OCI-LY1 (cell line): Measurements from ENCODE around the gene SLIT3.

Source experiments
- H2AFZ ChIP-seq: fragments of 200-600 bp; sonication (generic), shearing (Covaris generic); 2 replicates; pipeline ENCODE4 v1.6.0; 2014; ENCODE audit warnings: antibody characterized with exemption, mild to moderate bottlenecking, low read length
- H3F3A ChIP-seq: fragments of 200-600 bp; sonication (generic), shearing (Covaris generic); 2 replicates; pipeline ENCODE4 v1.6.0; 2014; ENCODE audit warnings: mild to moderate bottlenecking, antibody characterized with exemption, low read length, moderate library complexity; ENCODE audit not compliant: insufficient read depth
- H3K27ac ChIP-seq: fragments of 200-600 bp; sonication (generic); 2 replicates; pipeline ENCODE4 v1.5.1; 2014; ENCODE audit warnings: low read length, mixed run types, mild to moderate bottlenecking, low read depth; ENCODE audit not compliant: poor library complexity, severe bottlenecking
- H3K27me3 ChIP-seq: fragments of 200-600 bp; sonication (generic); 2 replicates; pipeline ENCODE4 v1.6.0; 2014; ENCODE audit warnings: antibody characterized with exemption, mild to moderate bottlenecking, low read length, moderate library complexity; ENCODE audit not compliant: insufficient read depth
- H3K36me3 ChIP-seq: fragments of 200-600 bp; sonication (generic); 2 replicates; pipeline ENCODE4 v1.6.1; 2014; ENCODE audit warnings: mild to moderate bottlenecking, antibody characterized with exemption, low read length, moderate library complexity, mixed read lengths; ENCODE audit not compliant: insufficient read depth
- H3K4me1 ChIP-seq: fragments of 200-600 bp; sonication (generic); 2 replicates; pipeline ENCODE4 v1.5.1; 2014; ENCODE audit warnings: mild to moderate bottlenecking, low read length, moderate library complexity; ENCODE audit not compliant: insufficient read depth, severe bottlenecking
- H3K4me2 ChIP-seq: fragments of 200-600 bp; sonication (generic), shearing (Covaris generic); 2 replicates; pipeline ENCODE4 v1.6.1; 2014; ENCODE audit warnings: low read length
- H3K4me3 ChIP-seq: fragments of 200-600 bp; sonication (generic); 2 replicates; pipeline ENCODE4 v1.5.1; 2014; ENCODE audit warnings: low read length, low read depth, mild to moderate bottlenecking, mixed read lengths; ENCODE audit not compliant: poor library complexity, severe bottlenecking
- H3K79me2 ChIP-seq: fragments of 200-600 bp; shearing (Covaris generic); 2 replicates; pipeline ENCODE4 v1.6.1; 2016; ENCODE audit warnings: mixed run types, low read length, mixed read lengths; ENCODE audit not compliant: insufficient read depth
- H3K9ac ChIP-seq: fragments of 200-600 bp; sonication (generic), shearing (Covaris generic); 2 replicates; pipeline ENCODE4 v1.6.1; 2014; ENCODE audit warnings: mild to moderate bottlenecking, low read length, mixed read lengths
- H3K9me2 ChIP-seq: fragments of 200-600 bp; sonication (generic), shearing (Covaris generic); 2 replicates; pipeline ENCODE4 v1.6.1; 2014; ENCODE audit warnings: low read depth, mild to moderate bottlenecking, low read length, mixed read lengths
- H3K9me3 ChIP-seq: fragments of 200-600 bp; shearing (Covaris generic); 2 replicates; pipeline ENCODE4 v1.6.1; 2014; ENCODE audit warnings: low read length, mixed read lengths
- H4K20me1 ChIP-seq: fragments of 200-600 bp; sonication (generic), shearing (Covaris generic); 2 replicates; pipeline ENCODE4 v1.6.0; 2016; ENCODE audit warnings: mild to moderate bottlenecking, low read length; ENCODE audit not compliant: insufficient read depth
- EZH2 ChIP-seq: fragments of 200-600 bp; sonication (generic), shearing (Covaris generic); IDR thresholded peaks from 2 replicates; pipeline ENCODE4 v1.8.0; 2017; ENCODE audit warnings: borderline replicate concordance, mixed run types, mild to moderate bottlenecking, antibody characterized with exemption, low read length, moderate library complexity, mixed read lengths
- TF ChIP-seq, protein P1 (sequence below): fragments of 200-600 bp; sonication (generic), shearing (Covaris generic); IDR thresholded peaks from 2 replicates; pipeline ENCODE4 v1.5.1; 2017; ENCODE audit warnings: mild to moderate bottlenecking, antibody characterized with exemption, low read length, moderate library complexity, mixed read lengths

SLIT3 gene

DNA sequence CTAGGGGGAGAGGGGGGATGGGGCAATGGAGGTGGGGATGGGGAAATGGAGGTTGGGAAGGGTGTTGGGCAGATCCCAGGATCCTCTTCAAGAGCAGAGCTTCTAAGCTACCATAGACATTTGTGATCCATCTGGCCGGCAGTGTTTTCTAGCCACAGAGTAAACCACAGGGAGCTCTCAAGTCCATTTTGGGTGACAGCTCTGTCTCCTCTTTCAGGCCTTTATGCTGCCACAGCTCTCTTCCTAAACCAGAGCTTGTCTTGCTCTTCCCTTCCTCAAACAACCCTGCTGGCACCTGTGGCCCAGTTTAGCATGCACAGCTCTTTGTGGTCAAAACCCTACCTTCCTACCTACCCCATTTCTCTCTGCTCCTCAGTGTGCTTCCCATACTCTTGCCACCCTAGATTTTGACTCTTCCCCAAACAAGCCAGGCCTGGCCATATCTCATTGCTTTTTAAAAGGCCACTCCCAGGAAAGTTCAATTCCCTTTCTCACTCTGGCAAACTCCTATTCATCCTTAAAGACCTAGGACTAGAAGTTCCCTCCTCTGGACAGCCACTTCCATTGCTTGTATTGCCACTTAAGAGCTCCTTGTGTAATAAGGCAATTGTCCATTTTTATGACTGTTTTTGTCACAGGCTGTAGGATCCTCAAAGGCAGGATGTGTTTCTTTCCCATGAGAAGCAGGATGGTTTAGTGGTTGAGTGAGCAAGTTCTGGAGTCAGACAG, 637.5 kb downstream of the SLIT3 start:
- H3K9me3 ChIP-seq, result no peaks in the 10 kb centered on the region
- H3K4me2 ChIP-seq, result no peak overlapping the region
- H2AFZ ChIP-seq, result no peak overlapping the region
- H3K79me2 ChIP-seq, result no peaks in the 10 kb centered on the region
- H3K9ac ChIP-seq, result no peak overlapping the region
- H3K27ac ChIP-seq, result no peak overlapping the region
- no peak for TF ChIP-seq EZH2
- TF ChIP-seq, protein P1, sequence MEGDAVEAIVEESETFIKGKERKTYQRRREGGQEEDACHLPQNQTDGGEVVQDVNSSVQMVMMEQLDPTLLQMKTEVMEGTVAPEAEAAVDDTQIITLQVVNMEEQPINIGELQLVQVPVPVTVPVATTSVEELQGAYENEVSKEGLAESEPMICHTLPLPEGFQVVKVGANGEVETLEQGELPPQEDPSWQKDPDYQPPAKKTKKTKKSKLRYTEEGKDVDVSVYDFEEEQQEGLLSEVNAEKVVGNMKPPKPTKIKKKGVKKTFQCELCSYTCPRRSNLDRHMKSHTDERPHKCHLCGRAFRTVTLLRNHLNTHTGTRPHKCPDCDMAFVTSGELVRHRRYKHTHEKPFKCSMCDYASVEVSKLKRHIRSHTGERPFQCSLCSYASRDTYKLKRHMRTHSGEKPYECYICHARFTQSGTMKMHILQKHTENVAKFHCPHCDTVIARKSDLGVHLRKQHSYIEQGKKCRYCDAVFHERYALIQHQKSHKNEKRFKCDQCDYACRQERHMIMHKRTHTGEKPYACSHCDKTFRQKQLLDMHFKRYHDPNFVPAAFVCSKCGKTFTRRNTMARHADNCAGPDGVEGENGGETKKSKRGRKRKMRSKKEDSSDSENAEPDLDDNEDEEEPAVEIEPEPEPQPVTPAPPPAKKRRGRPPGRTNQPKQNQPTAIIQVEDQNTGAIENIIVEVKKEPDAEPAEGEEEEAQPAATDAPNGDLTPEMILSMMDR, result no peak
- no peaks in the 10 kb centered on the region for H3K4me1 ChIP-seq
- no peak overlapping the region for H3K4me3 ChIP-seq
- no peaks in the 10 kb centered on the region for H3K9me2 ChIP-seq
- H3F3A ChIP-seq, result no peaks in the 10 kb centered on the region
- no peaks in the 10 kb centered on the region for H3K27me3 ChIP-seq
- no peaks in the 10 kb centered on the region for H3K36me3 ChIP-seq
- no peaks in the 10 kb centered on the region for H4K20me1 ChIP-seq

DNA sequence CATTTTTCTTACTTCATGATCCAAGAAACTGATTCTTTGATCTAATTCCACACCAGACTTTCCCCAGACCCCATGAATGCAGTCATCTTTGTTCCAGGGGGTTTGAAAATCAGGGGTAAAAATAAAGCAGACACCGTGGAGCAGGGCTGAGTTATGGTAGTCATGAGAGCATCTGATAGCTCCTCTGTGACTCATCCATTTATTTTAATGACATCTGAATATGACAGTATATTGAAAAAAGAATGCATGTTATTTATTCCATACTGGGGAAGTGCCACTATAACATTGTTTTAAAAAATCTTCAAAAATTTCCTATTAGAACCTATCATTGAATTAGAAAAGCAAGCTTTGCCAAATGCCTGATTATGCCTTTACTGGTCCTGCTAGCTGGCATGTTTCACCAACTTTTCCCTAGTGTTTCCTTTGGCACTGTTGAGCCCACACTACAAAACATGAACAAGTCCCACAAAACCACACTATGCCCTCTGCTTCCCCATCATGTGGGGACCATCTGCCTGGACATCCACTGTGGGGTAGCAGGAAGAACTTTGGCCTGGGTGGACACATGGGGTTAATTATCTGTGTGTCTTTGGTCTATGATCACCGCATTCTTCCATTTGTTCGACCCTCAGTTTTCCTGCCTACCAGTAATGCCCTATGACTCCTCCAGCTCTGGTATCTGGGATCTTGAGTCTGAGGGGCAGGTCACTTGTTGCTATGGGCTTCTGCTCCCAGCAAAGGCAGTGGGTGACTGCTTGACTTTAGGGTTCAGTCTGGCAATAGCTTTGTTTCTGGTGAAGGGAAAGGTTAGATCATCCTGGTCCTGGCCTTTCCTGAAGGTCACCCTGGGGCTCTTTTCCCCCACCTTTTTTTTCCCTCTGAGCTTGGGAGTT, 639.1 kb downstream of the SLIT3 start:
- no peaks in the 10 kb centered on the region for H3K9me3 ChIP-seq
- no peak overlapping the region for H3K9ac ChIP-seq
- H3K4me1 ChIP-seq, result no peaks in the 10 kb centered on the region
- no peak overlapping the region for H3K4me2 ChIP-seq
- H3K36me3 ChIP-seq, result no peaks in the 10 kb centered on the region
- H3F3A ChIP-seq, result no peaks in the 10 kb centered on the region
- H3K27ac ChIP-seq, result no peak overlapping the region
- H2AFZ ChIP-seq, result no peak overlapping the region
- no peaks in the 10 kb centered on the region for H3K9me2 ChIP-seq
- H3K4me3 ChIP-seq, result no peak overlapping the region
- H3K27me3 ChIP-seq, result no peaks in the 10 kb centered on the region
- no peaks in the 10 kb centered on the region for H4K20me1 ChIP-seq
- no peaks in the 10 kb centered on the region for H3K79me2 ChIP-seq
- TF ChIP-seq, protein P1, result no peak
- TF ChIP-seq EZH2, result no peak

DNA sequence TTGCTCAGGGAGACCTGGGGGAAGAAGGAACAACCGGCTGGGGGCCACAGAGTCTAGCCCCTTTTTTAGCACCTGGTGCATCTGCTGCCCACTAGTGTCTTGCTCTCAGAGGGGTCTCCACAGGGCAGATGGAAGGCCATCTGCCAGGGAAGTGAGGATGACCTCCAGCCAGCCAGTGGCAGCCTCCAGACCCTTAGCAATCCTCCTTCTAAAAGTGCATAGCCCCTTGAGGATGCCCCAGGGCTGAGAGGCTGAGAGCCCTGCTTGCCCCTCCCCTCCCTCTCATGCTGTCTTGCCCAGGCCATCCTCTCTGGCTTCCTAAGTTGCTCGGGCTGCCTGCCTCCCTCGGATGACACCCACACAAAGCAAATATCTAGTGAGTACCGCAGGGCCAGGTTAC, 640.2 kb downstream of the SLIT3 start:
- H3F3A ChIP-seq, result no peaks in the 10 kb centered on the region
- no peak overlapping the region for H3K9ac ChIP-seq
- no peaks in the 10 kb centered on the region for H4K20me1 ChIP-seq
- 0 out of 2 replicates have a peak, but pooled peaks cover 4% of the 10 kb centered on the region for H3K27me3 ChIP-seq
- no peaks in the 10 kb centered on the region for H3K9me3 ChIP-seq
- no peak overlapping the region for H2AFZ ChIP-seq
- no peaks in the 10 kb centered on the region for H3K9me2 ChIP-seq
- H3K4me3 ChIP-seq, result no peak overlapping the region
- no peak overlapping the region for H3K27ac ChIP-seq
- no peaks in the 10 kb centered on the region for H3K4me1 ChIP-seq
- H3K36me3 ChIP-seq, result no peaks in the 10 kb centered on the region
- no peak overlapping the region for H3K4me2 ChIP-seq
- H3K79me2 ChIP-seq, result no peaks in the 10 kb centered on the region
- TF ChIP-seq, protein P1, result no peak
- TF ChIP-seq EZH2, result no peak
